HepG2 (cell line): ENCODE measurements around the gene ACTR3. TPM values are rescaled to one million over a fixed set of nuclear protein-coding genes. Genes with fewer than 3 reads are reported as not detected.

Experiments
- ATAC-seq: fragments of 200-7000 bp; cut with Tn5 transposase; 3 replicates; pipeline ENCODE4 v1.9.1; 2020; ENCODE audit warnings: mild to moderate bottlenecking, moderate library complexity
- BruUV-seq: library from RNA; stranded (reverse); fragments of 400-500 nt; replicated peaks from 2 replicates; lab custom pipeline; 2021; lab: Mats Ljungman, UMichigan
- CTCF ChIA-PET: fragments of 300-600 bp; formaldehyde crosslinking; extraction: SDS; loops from one replicate; lab custom pipeline; 2021; ENCODE audit warnings: low total read pairs, inconsistent platforms, low intra/inter-chr PET ratio; lab: Yijun Ruan, JAX
- POLR2A ChIA-PET: fragments of 350-600 bp; sonication (Branson Sonifier 250); formaldehyde crosslinking; loops from one replicate; lab custom pipeline; 2020; ENCODE audit warnings: antibody characterized with exemption, inconsistent platforms; lab: Yijun Ruan, JAX
- DNase-seq: peaks from one replicate; pipeline ENCODE4 v3.0.0-alpha.2; 2015; ENCODE audit warnings: low spot score
- FAIRE-seq: peaks from 3 replicates; lab custom pipeline; 2011; peaks lifted over from hg19 to GRCh38; lab: Jason Lieb, UNC
- H2AFZ ChIP-seq: one replicate; pipeline ENCODE4 v1.6.1; 2011; ENCODE audit warnings: low read length, inconsistent platforms
- H3K27ac ChIP-seq: fragments of 300-600 bp; 3 replicates; pipeline ENCODE4 v1.8.0; 2011; ENCODE audit warnings: mixed run types, mild to moderate bottlenecking, mixed read lengths, low read length, inconsistent platforms; ENCODE audit not compliant: insufficient read depth; ENCODE audit errors: extremely low read length
- H3K27me3 ChIP-seq, 2 experiments: fragments of 200-600 bp in 1 of 2; 2 replicates in 1 of 2; 3 replicates in 1 of 2; pipeline versions ENCODE4 v1.6.0 to v1.8.0; 2011; ENCODE audit warnings: low read length in 2 of 2, mild to moderate bottlenecking in 2 of 2, moderate library complexity in 2 of 2, inconsistent platforms in 1 of 2; ENCODE audit not compliant: insufficient read depth in 2 of 2, control insufficient read depth in 1 of 2
- H3K36me3 ChIP-seq, 2 experiments: fragments of 200-600 bp in 1 of 2; replicated peaks in 1 of 2; 2 replicates in 1 of 2; 3 replicates in 1 of 2; pipeline versions ENCODE4 v1.5.1 to v1.8.0; 2011; ENCODE audit warnings: low read length in 2 of 2, inconsistent platforms in 1 of 2; ENCODE audit not compliant: insufficient read depth in 2 of 2, control insufficient read depth in 1 of 2
- H3K4me1 ChIP-seq: 2 replicates; pipeline ENCODE4 v1.5.1; 2012; ENCODE audit warnings: low read length, inconsistent platforms; ENCODE audit not compliant: insufficient read depth
- H3K4me2 ChIP-seq: 2 replicates; pipeline ENCODE4 v1.6.0; 2011; ENCODE audit warnings: low read depth, low read length, inconsistent platforms
- H3K4me3 ChIP-seq, 3 experiments: fragments of 200-600 bp in 1 of 3; sonication (generic), shearing (Covaris generic) in 1 of 3; replicated peaks in 1 of 3; 2 replicates each; pipeline ENCODE4 v1.5.1; 2011 to 2016; ENCODE audit warnings: low read length in 3 of 3, inconsistent platforms in 2 of 3, low read depth in 2 of 3, mild to moderate bottlenecking in 2 of 3, control low read depth in 1 of 3, mixed read lengths in 1 of 3; ENCODE audit not compliant: insufficient read depth in 1 of 3
- H3K79me2 ChIP-seq: one replicate; pipeline ENCODE4 v1.6.1; 2011; ENCODE audit warnings: low read length, inconsistent platforms; ENCODE audit not compliant: insufficient read depth
- H3K9ac ChIP-seq: 2 replicates; pipeline ENCODE4 v1.6.0; 2011; ENCODE audit warnings: mild to moderate bottlenecking, low read depth, low read length, inconsistent platforms; ENCODE audit not compliant: insufficient read depth
- H3K9me3 ChIP-seq: 2 replicates; pipeline ENCODE4 v1.5.1; 2012; ENCODE audit warnings: mild to moderate bottlenecking, low read length
- H4K20me1 ChIP-seq: 2 replicates; pipeline ENCODE4 v1.6.0; 2011; ENCODE audit warnings: inconsistent platforms, mild to moderate bottlenecking, low read length, moderate library complexity; ENCODE audit not compliant: insufficient read depth
- CC2D1A ChIP-seq: sonication (generic); formaldehyde crosslinking; IDR thresholded peaks from 2 replicates; pipeline ENCODE4 v1.8.1; 2023; ENCODE audit warnings: mild to moderate bottlenecking, missing genetic modification reagents
- ETV5 ChIP-seq: IDR thresholded peaks from 2 replicates; pipeline ENCODE4 v1.6.1; 2018; ENCODE audit warnings: missing biosample characterization, missing genetic modification reagents, inconsistent platforms, borderline replicate concordance
- FOXC1 ChIP-seq: sonication (generic); formaldehyde crosslinking; IDR thresholded peaks from 2 replicates; pipeline ENCODE4 v1.8.0; 2022; ENCODE audit warnings: mild to moderate bottlenecking, missing genetic modification reagents, borderline replicate concordance
- KDM4B ChIP-seq: sonication (generic); formaldehyde crosslinking; IDR thresholded peaks from 2 replicates; pipeline ENCODE4 v1.4.0; 2020; ENCODE audit warnings: missing genetic modification reagents
- NRL ChIP-seq: sonication (generic); formaldehyde crosslinking; IDR thresholded peaks from 2 replicates; pipeline ENCODE4 v1.5.0; 2020; ENCODE audit warnings: missing genetic modification reagents, mild to moderate bottlenecking, moderate library complexity, borderline replicate concordance
- PLSCR1 ChIP-seq: sonication (generic); formaldehyde crosslinking; IDR thresholded peaks from 2 replicates; pipeline ENCODE4 v1.5.0; 2020; ENCODE audit warnings: missing genetic modification reagents, mild to moderate bottlenecking, borderline replicate concordance
- RFX3 ChIP-seq: IDR thresholded peaks from 2 replicates; pipeline ENCODE4 v1.6.1; 2016; ENCODE audit warnings: missing biosample characterization, missing genetic modification reagents
- SUZ12 ChIP-seq: fragments of 150-350 bp; IDR thresholded peaks from 2 replicates; pipeline ENCODE4 v1.6.1; 2014; ENCODE audit warnings: low read depth, low read length
- TAF1 ChIP-seq: sonication (generic); formaldehyde crosslinking; IDR thresholded peaks from 2 replicates; pipeline ENCODE4 v1.4.0; 2020; ENCODE audit warnings: missing genetic modification reagents
- TFDP2 ChIP-seq: sonication (generic); formaldehyde crosslinking; IDR thresholded peaks from 2 replicates; pipeline ENCODE4 v1.4.0; 2020; ENCODE audit warnings: missing genetic modification reagents
- ZNF574 ChIP-seq: sonication (generic); formaldehyde crosslinking; IDR thresholded peaks from 2 replicates; pipeline ENCODE4 v1.4.0; 2020; ENCODE audit warnings: missing genetic modification reagents
- ZNF576 ChIP-seq: sonication (generic); formaldehyde crosslinking; IDR thresholded peaks from 2 replicates; pipeline ENCODE4 v1.4.0; 2020; ENCODE audit warnings: mild to moderate bottlenecking, missing genetic modification reagents
- ZNF816 ChIP-seq: sonication (generic); formaldehyde crosslinking; IDR thresholded peaks from 2 replicates; pipeline ENCODE4 v1.8.0; 2022; ENCODE audit warnings: missing genetic modification reagents, mild to moderate bottlenecking, borderline replicate concordance
- WGBS: methylation state at CpG from one replicate; pipeline ENCODE4 v1.1.6; 2017; ENCODE audit warnings: low lambda C conversion rate; 5-methylcytosine and 5-hydroxymethylcytosine counted together
- in situ Hi-C: cut with HindIII; loops from 2 replicates; pipeline ENCODE4 v1.10.0; 2017; ENCODE audit warnings: low pct_unique_long_range_greater_than_20kb; ENCODE audit not compliant: extremely low pct_ligation_motif_present
- intact Hi-C: fragments of 100-400 bp; cut with micrococcal nuclease; formaldehyde crosslinking; loops from one replicate; pipeline ENCODE4 v1.10.0; 2022; ENCODE audit not compliant: unreplicated experiment
- polyA plus RNA-seq, 8 experiments: library from polyadenylated mRNA; depleted of rRNA in 3 of 8; stranded (reverse) in 7 of 8; unstranded in 1 of 8; fragments of >200 nt; fragmentation: Illumina TruSeq in 4 of 8; extraction: Trizol in 4 of 8; gene quantifications; 2 replicates each; pipeline versions ENCODE4 v1.2.1 to v1.2.3, GENCODE V29; 2011 to 2016; ENCODE audit warnings: low read depth in 4 of 8, missing spikeins in 1 of 8, mixed read lengths in 1 of 8; ENCODE audit not compliant: insufficient read depth in 1 of 8
- total RNA-seq, 5 experiments: library from RNA; depleted of rRNA; stranded (reverse); fragments of >200 nt; fragmentation: Illumina TruSeq; extraction: Trizol; gene quantifications; 2 replicates each; pipeline ENCODE4 v1.2.3, GENCODE V29; 2016; ENCODE audit warnings: low read depth in 1 of 5

ACTR3 gene
- total and polyA plus RNA-seq, 2 of the 13 experiments (the other 11 are each of a cell fraction or from before 2014, with no cell fraction given) = 123 to 225 TPM

GRCh38 chr2:114009205-114009944 lies 119.5 kb downstream of the ACTR3 start (continued):
- no peak for TF ChIP-seq ETV5 (CRISPR knock-in tag)
- TF ChIP-seq ZNF574 (CRISPR knock-in tag) = no peak
- no peak for TF ChIP-seq TAF1 (CRISPR knock-in tag)
- TF ChIP-seq CC2D1A (CRISPR knock-in tag) = no peak

GRCh38 chr2:114010001-114010400 lies 120.1 kb downstream of the ACTR3 start:
- ChIA-PET POLR2A (no interaction called here), CTCF (no interaction called here)
- H3K9me3 ChIP-seq = no peaks in the 10 kb centered on the region
- no peak overlapping the region for H3K4me3 ChIP-seq
- FAIRE-seq = no peak
- no peaks in the 10 kb centered on the region for H3K27me3 ChIP-seq
- H4K20me1 ChIP-seq = no peaks in the 10 kb centered on the region
- H3K9ac ChIP-seq = no peak overlapping the region
- peaks cover 54% of the 10 kb centered on the region for H3K4me1 ChIP-seq
- in situ Hi-C loops (no loop called here), intact Hi-C loops (no loop called here)
- no peak overlapping the region for H2AFZ ChIP-seq
- H3K79me2 ChIP-seq = no peaks in the 10 kb centered on the region
- H3K4me2 ChIP-seq = no peak overlapping the region
- H3K27ac ChIP-seq = no peak overlapping the region
- H3K36me3 ChIP-seq = no peaks in the 10 kb centered on the region
- whole genome bisulfite sequencing = 98% methylated on average over 2 of the region's 2 CpGs
- BruUV-seq = no TSS peak
- no peak for DNase-seq
- ATAC-seq = no peak
- TF ChIP-seq RFX3 (CRISPR knock-in tag) = no peak
- TF ChIP-seq ZNF574 (CRISPR knock-in tag) = no peak
- TF ChIP-seq ZNF816 (CRISPR knock-in tag) = no peak
- no peak for TF ChIP-seq TFDP2 (CRISPR knock-in tag)
- no peak for TF ChIP-seq PLSCR1 (CRISPR knock-in tag)
- TF ChIP-seq NRL (CRISPR knock-in tag) = no peak
- no peak for TF ChIP-seq FOXC1 (CRISPR knock-in tag)
- TF ChIP-seq SUZ12 = no peak
- no peak for TF ChIP-seq ZNF576 (CRISPR knock-in tag)
- TF ChIP-seq KDM4B (CRISPR knock-in tag) = no peak
